Prostate gland (tissue), 2 donors: Measurements from ENCODE around the gene CCDC201. TPM values are rescaled to one million over a fixed set of nuclear protein-coding genes. Genes with fewer than 3 reads are reported as not detected.

Source experiments
- DNase-seq: peaks from one replicate; pipeline ENCODE4 v3.0.0-alpha.2; 2019; ENCODE audit warnings: low spot score
- H3K27ac ChIP-seq, 2 donors: fragments of 200-600 bp; sonication (generic); 2 replicates each; pipeline ENCODE4 v1.5.1; 2017 to 2019
- H3K27me3 ChIP-seq: fragments of 200-600 bp; sonication (generic); replicated peaks from 2 replicates; pipeline ENCODE4 v1.5.1; 2019; ENCODE audit not compliant: insufficient read depth
- H3K36me3 ChIP-seq, 2 donors: fragments of 200-600 bp; sonication (generic); 1 replicate in 1 of 2; 2 replicates in 1 of 2; pipeline versions ENCODE4 v1.5.1 to v1.8.1; 2017 to 2019
- H3K4me1 ChIP-seq: fragments of 200-600 bp; sonication (generic); replicated peaks from 2 replicates; pipeline ENCODE4 v1.5.1; 2019
- H3K4me3 ChIP-seq, 2 donors: fragments of 200-600 bp; sonication (generic); 2 replicates each; pipeline ENCODE4 v1.5.1; 2017 to 2019
- H3K9me3 ChIP-seq: fragments of 200-600 bp; sonication (generic); 2 replicates; pipeline ENCODE4 v1.5.1; 2017
- POLR2A ChIP-seq: fragments of 450-650 bp; IDR thresholded peaks from one replicate; pipeline ENCODE4 v1.6.1; 2016; ENCODE audit warnings: antibody characterized with exemption, mild to moderate bottlenecking
- POLR2AphosphoS5 ChIP-seq: sonication (generic); formaldehyde crosslinking; IDR thresholded peaks from one replicate; pipeline ENCODE4 v1.6.1; 2017; ENCODE audit warnings: antibody characterized with exemption
- WGBS: methylation state at CpG from one replicate; pipeline ENCODE4 v1.1.5; 2018; 5-methylcytosine and 5-hydroxymethylcytosine counted together
- intact Hi-C: fragments of 100-400 bp; cut with DNase I; formaldehyde crosslinking; loops from one replicate; pipeline ENCODE4 v1.14.2; 2022
- total RNA-seq, 2 donors: library from RNA; depleted of rRNA; stranded (reverse); fragments of >200 nt; gene quantifications; one replicate each; pipeline ENCODE4 v1.1.0, GENCODE V29; 2016
- TF ChIP-seq, protein P1 (sequence below), 4 experiments: fragments of 200-600 bp in 2 of 4; fragments of 450-650 bp in 2 of 4; sonication (generic) in 2 of 4; IDR thresholded peaks; 1 replicate in 3 of 4; 2 replicates in 1 of 4; pipeline ENCODE4 v1.5.1; 2016 to 2019; ENCODE audit warnings: antibody characterized with exemption in 4 of 4, mild to moderate bottlenecking in 2 of 4, moderate library complexity in 2 of 4

The CCDC201 gene, protein sequence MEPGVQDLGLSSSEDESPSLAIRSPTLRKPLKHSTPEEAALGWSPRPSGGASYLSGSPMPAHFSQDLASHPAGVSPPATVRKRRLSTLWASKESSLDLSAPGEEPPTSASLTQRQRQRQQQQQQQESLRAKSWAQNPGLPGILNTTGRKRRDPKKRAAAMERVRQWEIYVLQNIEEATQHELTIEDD
- total RNA-seq, result not detected

DNA sequence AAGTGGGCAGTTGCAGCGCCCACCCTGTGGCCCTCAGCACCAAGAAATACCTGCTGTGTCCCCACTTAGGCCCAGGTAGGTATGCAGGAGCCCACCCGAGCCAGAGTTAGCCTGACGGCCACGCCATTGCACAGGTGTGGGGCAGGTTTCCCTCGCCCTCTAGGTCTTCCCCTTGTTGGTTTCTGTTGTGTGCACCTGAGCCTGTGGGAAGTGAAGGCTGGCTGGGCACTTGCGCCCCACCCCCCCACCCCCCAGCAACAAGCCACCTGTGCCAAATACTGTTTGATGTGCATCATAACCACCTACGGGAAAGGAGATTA, at the start of gene CCDC201:
TSS of gene CCDC201 (minus strand) at position 48 of the 320 bp plus-strand sequence. CDS start 75 bp downstream, outside the sequence.
- DNase-seq, result no peak
- H3K4me1 ChIP-seq, result no peaks in the 10 kb centered on the region
- TF ChIP-seq POLR2A (no peak), POLR2AphosphoS5 (no peak)
- TF ChIP-seq, protein P1, sequence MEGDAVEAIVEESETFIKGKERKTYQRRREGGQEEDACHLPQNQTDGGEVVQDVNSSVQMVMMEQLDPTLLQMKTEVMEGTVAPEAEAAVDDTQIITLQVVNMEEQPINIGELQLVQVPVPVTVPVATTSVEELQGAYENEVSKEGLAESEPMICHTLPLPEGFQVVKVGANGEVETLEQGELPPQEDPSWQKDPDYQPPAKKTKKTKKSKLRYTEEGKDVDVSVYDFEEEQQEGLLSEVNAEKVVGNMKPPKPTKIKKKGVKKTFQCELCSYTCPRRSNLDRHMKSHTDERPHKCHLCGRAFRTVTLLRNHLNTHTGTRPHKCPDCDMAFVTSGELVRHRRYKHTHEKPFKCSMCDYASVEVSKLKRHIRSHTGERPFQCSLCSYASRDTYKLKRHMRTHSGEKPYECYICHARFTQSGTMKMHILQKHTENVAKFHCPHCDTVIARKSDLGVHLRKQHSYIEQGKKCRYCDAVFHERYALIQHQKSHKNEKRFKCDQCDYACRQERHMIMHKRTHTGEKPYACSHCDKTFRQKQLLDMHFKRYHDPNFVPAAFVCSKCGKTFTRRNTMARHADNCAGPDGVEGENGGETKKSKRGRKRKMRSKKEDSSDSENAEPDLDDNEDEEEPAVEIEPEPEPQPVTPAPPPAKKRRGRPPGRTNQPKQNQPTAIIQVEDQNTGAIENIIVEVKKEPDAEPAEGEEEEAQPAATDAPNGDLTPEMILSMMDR (IDR thresholded peaks at IDR 0.05), result no peak
- no peaks in the 10 kb centered on the region for H3K9me3 ChIP-seq
- no peaks in the 10 kb centered on the region for H3K27me3 ChIP-seq
- H3K4me3 ChIP-seq, result no peak within 1 kb of the TSS
- H3K36me3 ChIP-seq, result no peaks in the 10 kb centered on the region
- H3K27ac ChIP-seq, result no peak within 1 kb of the TSS
- intact Hi-C loops, result no loop called here
- 95% methylated on average over 7 of the region's 7 CpGs for WGBS

DNA sequence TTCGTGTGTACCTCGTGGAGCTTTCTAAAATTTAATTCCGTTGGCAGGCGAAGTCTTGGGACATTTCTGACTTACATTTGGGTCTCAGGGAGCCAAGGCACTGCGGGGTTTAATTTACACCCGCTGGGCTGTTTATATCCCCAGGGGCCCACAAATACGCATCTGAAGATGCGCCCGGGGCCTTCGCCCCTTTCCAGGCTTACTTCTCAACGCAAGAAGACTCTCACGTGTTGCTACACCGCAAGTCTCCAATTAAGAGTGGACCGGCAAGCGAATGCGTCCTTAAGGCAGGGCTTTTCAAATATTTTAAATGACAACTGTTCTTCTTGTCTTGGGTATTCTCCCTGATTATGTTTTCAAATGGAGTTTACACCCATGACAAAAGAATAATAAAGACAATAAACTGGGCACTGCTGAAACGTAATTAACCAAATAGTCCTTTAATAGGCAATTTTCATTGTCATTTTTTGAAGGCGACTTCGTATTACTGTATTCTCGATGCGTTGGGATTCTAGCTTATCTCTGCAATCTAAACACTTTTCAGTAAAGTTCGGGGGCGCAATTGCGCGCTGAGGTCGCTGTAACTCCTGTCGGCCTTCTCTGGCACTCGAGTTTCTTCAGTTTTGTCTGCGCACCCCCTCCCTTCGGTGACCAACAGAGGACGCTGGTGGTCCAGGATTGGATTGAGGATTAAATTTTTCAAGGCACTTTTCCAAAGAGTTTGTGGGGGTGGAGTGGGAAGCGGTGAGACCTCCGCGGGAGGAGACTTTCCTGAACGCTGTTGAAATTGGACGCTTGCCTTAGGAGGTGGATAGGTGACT, 49.0 kb upstream of the CCDC201 start:
- no peaks in the 10 kb centered on the region for H3K27me3 ChIP-seq
- peak; percentile 11 for DNase-seq
- intact Hi-C loops, result loop anchor here (2.0 to 10.0 kb wide), 6 partner anchors 430 to 1167 kb away; no protein-coding TSS in a partner anchor
- TF ChIP-seq POLR2AphosphoS5 (peak; percentile 28), POLR2A (no peak)
- TF ChIP-seq, protein P1 (IDR thresholded peaks at IDR 0.05), result peak; percentile 34 to 83 (median 54)
- peak overlapping the region; percentile 29 to 39 for H3K4me3 ChIP-seq
- no peaks in the 10 kb centered on the region for H3K4me1 ChIP-seq
- no peak overlapping the region for H3K27ac ChIP-seq
- no peaks in the 10 kb centered on the region for H3K36me3 ChIP-seq
- 7% methylated on average over 36 of the region's 36 CpGs for WGBS
- no peaks in the 10 kb centered on the region for H3K9me3 ChIP-seq

DNA sequence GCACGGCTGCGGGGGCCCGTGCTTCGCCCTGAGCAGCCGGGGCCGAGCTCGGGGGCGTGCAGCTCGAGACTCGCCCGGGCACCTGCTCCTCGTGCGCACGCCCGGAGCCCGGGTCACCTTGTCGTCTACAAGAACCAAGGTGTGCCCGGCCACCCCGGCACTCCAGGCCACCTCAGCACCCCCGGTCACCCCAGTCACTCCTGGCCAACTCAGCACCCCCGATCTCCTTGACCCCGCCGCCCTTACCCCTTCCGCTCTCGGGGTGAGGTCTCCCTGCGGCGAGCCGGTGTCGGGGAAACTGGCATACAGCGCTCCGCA, 48.5 kb upstream of the CCDC201 start:
- H3K36me3 ChIP-seq, result no peaks in the 10 kb centered on the region
- TF ChIP-seq POLR2AphosphoS5 (no peak), POLR2A (no peak)
- TF ChIP-seq, protein P1 (IDR thresholded peaks at IDR 0.05), result no peak
- H3K4me3 ChIP-seq, result peak overlapping the region; percentile 29 to 39
- H3K27me3 ChIP-seq, result no peaks in the 10 kb centered on the region
- intact Hi-C loops, result loop anchor here (5.0 to 10.0 kb wide), 5 partner anchors 431 to 1011 kb away; no protein-coding TSS in a partner anchor
- no peaks in the 10 kb centered on the region for H3K4me1 ChIP-seq
- WGBS, result 3% methylated on average over 29 of the region's 31 CpGs
- no peak for DNase-seq
- no peak overlapping the region for H3K27ac ChIP-seq
- no peaks in the 10 kb centered on the region for H3K9me3 ChIP-seq

DNA sequence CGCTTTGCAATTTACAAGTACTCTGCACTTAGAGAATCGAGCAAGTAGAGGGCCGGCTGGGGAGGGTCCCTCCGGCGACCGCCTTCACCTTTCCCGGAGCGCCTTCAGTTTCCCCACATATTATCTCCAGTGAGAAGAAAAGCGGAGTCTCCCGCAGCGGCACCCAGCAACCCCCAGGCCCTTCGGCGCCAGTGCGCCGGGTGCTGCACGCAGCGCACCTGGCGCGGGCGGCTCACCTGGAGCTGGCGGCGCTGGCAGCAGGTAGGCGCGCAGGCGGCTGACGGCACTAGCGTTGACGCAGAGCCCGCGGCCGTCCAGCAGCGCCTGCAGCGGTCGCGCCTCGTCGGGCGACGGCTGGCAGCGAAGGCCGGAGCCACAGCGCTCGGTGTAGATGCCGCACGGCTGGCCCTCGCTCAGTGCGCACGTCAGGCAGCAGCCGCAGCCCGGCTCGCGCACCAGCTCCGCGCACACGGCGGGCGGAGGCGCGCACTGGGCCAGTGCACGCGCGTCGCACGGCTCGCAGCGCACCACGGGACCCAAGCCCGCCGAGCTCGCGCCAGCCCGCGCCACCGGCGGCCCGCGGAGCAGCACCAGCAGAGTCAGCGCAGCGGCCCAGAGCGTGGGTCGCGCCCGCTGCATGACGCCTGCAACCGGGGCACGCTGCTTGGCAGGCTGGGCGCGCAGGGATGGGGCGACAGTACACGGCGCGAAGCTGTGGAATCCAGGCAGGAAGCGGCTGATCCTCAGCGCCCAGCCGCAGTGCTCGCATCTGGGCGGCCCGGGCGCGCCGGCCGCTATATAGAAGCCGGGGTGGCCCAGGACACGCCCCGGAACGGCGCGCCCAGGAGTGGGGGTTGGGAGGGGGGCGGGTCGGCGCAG, 47.9 kb upstream of the CCDC201 start, which contains the start of gene IGFBP3:
TSS of gene IGFBP3 (minus strand) at position 771 of the 879 bp plus-strand sequence. CDS start at position 639, 132 bp downstream.
- peak; percentile 36 for DNase-seq
- no peak within 1 kb of the TSS for H3K27ac ChIP-seq
- TF ChIP-seq, protein P1 (IDR thresholded peaks at IDR 0.05), result peak in 1 of 4 experiments; percentile 19
- TF ChIP-seq POLR2A (peak; percentile 44), POLR2AphosphoS5 (no peak)
- under 1% methylated on average over 53 of the region's 111 CpGs for WGBS
- intact Hi-C loops, result loop anchor here (5.0 to 10.0 kb wide), 5 partner anchors 432 to 1012 kb away; no protein-coding TSS in a partner anchor
- H3K4me3 ChIP-seq, result peak within 1 kb of the TSS; percentile 29 to 39
- no peaks in the 10 kb centered on the region for H3K27me3 ChIP-seq
- H3K36me3 ChIP-seq, result no peaks in the 10 kb centered on the region
- no peaks in the 10 kb centered on the region for H3K4me1 ChIP-seq
- no peaks in the 10 kb centered on the region for H3K9me3 ChIP-seq
